Sigmoid colon (tissue), 4 donors: ENCODE results near the gene PSMD8.

Experiments used
- CTCF ChIP-seq, 4 experiments: fragments of 450-650 bp in 3 of 4; fragments of 200-600 bp in 1 of 4; IDR thresholded peaks; one replicate each; pipeline ENCODE4 v1.5.1; 2016 to 2019; ENCODE audit warnings: antibody characterized with exemption in 4 of 4, mild to moderate bottlenecking in 3 of 4, moderate library complexity in 2 of 4
- POLR2A ChIP-seq, 2 donors: fragments of 450-650 bp; IDR thresholded peaks; one replicate each; pipeline ENCODE4 v1.6.1; 2016; ENCODE audit warnings: antibody characterized with exemption in 2 of 2, mild to moderate bottlenecking in 2 of 2, moderate library complexity in 2 of 2
- POLR2AphosphoS5 ChIP-seq, 4 donors: sonication (generic); formaldehyde crosslinking; IDR thresholded peaks; one replicate each; pipeline ENCODE4 v1.6.1; 2017; ENCODE audit warnings: antibody characterized with exemption in 4 of 4

GRCh38 chr19:38374332-38375097 lies at the start of gene PSMD8:
- TF ChIP-seq POLR2A (IDR thresholded peaks at IDR 0.05) (peak; percentile 88 to 90), CTCF (IDR thresholded peaks at IDR 0.05) (no peak), POLR2AphosphoS5 (IDR thresholded peaks at IDR 0.05) (peak; percentile 85 to 96 (median 95))
